HG03064 (cell line): ENCODE results near the gene PARP9.
"Not testable (repeated sequence)": the region's sequence is repeated elsewhere in the genome, so short reads cannot be mapped to it uniquely, and the experiment has no call there.

Experiments used
- ATAC-seq: cut with Tn5 transposase; IDR thresholded peaks from one replicate; pipeline ENCODE4 v1.9.1; 2021; ENCODE audit warnings: low read depth; ENCODE audit not compliant: unreplicated experiment

Gene PARP9

GRCh38 chr3:122523317-122523716 is 40.8 kb downstream of the PARP9 start:
- no peak for ATAC-seq

DNA sequence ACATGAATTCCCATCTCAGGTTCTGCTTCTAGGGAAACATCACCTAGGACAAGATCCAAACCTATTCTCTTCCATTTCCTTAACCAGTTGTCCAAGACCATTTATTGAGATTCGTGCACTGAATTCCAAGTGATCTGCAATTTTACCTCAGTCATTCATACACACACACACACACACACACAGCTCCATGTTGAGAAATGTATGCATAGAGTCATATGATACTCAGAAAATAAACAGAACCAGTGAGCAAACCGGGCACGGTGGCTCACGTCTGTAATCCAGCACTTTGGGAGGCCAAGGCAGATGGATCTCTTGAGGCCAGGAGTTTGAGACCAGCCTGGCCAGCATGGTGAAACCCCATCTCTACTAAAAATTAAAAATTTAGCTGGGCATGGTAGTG is 43.2 kb downstream of the PARP9 start:
- ATAC-seq: no peak

- no peak for ATAC-seq
Observed at GRCh38 chr3:122519693-122520092, 44.4 kb downstream of the PARP9 start.

DNA sequence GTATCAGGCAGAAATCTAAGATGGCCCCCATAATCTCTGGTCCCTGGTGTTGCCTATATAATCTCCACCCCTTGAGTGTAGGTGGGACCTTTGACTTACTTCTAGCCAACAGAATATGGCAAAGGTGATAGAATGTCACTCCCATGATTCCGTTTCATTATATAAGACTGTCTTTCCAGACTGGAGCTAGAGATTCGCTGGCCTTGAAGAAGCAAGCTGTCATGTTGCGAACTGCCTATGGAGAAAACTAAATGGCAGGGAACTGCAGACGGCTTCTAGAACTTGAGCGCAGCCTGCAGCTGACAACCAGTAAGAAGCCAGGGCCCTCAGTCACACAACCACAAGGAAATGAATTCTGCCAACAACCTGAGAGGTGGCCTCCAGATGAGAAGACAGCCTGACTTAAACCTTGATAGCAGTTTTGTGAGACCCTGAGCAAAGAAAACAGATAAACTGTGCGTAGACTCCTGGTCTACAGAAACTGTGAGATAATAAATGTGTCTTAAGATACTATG is 47.2 kb downstream of the PARP9 start:
- ATAC-seq: no peak

DNA sequence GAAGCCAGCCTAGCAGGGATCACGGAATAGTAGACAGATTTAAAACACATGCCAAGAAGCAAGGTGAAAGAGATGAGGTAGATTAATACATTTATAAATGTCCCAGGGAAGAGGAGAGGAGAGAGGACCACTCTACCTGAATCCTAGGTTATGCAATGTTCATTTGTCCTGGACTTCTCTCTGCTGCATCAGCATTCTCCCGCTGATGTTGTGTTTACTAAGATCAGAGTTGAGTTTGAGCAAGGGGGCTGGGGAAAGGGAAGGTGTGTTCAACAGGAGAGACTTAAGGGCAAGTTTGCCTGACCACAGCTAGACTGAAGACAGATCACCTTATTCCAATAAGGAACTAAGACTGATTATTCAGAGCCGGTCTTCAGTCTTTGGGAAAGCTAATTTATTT is 48.2 kb downstream of the PARP9 start:
- ATAC-seq: no peak

DNA sequence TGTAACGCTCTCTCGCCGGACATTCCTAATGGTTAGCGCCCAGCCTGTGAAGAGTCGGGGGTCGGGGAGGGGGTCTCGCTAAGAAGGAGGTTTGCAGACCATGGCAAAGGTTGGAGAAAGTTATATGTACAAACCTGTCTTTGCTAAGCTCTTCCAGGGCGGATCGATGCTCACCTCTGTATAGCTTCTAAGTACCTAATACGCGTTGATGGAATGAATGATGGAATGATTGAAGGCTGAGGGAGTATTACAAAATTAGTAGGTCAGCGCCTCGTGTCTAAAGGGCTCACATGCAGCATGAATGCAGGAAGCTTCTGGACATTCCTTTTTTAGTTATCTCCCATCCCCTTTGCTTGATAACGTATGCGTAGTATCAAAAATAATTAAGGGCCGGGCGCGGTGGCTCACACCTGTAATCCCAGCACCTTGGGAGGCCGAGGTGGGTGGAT is 49.1 kb downstream of the PARP9 start:
- no peak for ATAC-seq

DNA sequence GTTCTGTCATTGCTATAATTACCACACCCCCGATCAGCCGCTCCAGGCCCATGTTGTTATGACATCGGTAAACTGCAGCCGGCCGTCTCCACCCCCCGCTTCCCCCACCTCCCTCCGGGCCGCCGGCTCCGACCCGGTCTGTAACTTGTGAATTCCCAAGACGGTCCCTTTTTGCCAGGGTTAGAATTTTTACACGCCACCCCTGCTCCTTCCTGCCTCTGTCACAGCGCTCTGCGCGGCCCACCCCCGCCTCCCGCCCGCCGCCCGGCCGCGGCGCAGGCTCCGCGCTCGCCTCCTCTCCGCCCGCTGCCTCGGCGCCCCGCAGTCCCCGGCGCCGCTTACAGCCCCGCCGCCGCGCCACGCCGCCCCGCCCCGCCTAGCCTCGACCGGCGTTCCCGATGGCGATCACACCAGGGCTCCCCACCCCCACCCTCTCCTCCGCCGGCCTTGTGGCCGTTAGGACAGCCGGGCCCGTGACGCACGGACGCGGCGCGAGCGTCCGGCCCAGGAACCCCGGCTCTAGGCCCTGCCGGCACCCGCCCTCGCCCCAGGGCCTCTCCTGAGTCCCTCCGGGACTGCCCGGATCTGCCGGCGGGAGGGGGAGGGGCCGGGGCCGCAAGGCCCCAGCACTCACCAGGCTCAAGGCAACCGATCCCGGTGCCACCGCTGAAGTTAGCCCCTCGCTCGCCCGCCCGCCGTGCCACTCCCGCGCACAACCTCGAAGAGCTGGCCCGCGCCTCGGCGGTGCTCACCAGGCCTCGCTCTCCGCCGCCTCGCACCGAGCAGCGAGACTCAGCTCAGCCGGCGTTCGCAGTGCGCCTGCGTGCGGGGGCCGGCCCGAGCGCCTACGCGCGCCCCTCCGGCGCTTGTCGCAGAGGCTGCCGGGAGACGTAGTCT is 49.7 kb downstream of the PARP9 start, which contains the start of gene KPNA1:
KPNA1 (minus strand) TSS at position 817 of the 897 bp plus-strand sequence. CDS start 18,374 bp downstream, outside the sequence.
- ATAC-seq: peak; percentile 83

DNA sequence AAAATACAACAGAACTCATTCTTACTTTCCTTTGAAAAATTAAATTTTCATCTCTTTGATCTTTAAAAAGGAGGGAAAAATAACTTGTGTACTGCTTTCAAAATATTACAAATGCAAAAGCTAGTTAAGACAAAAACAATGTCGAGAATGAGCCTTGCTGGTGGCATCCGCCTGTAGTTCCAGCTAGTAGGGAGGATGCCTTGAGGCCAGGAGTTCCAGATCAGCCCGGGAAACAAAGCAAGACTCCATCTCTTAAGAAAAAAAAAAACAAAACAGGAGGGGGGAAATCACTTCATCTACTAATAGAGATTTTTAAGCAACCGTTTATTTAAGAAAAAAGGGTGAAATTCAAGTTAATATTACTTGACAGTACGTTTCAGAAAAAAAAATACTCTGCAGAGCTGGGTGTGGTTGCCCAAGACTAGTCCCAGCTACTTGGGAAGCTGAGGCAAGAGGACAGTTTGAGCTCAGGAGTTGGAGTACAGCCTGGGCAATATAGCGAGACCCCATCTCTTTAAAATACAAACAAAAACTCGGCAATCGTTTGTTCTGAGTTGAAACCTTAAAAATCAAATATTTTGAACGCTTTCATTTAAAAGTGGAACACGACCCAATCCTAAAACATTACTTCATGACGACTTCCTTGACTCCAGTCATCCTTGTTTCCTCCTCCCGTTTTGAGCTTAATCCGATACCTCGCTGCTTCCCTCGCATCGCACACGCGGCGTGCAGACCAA is 50.5 kb downstream of the PARP9 start:
- no peak for ATAC-seq

GRCh38 chr3:122512284-122512683 is 51.8 kb downstream of the PARP9 start:
- no peak for ATAC-seq

DNA sequence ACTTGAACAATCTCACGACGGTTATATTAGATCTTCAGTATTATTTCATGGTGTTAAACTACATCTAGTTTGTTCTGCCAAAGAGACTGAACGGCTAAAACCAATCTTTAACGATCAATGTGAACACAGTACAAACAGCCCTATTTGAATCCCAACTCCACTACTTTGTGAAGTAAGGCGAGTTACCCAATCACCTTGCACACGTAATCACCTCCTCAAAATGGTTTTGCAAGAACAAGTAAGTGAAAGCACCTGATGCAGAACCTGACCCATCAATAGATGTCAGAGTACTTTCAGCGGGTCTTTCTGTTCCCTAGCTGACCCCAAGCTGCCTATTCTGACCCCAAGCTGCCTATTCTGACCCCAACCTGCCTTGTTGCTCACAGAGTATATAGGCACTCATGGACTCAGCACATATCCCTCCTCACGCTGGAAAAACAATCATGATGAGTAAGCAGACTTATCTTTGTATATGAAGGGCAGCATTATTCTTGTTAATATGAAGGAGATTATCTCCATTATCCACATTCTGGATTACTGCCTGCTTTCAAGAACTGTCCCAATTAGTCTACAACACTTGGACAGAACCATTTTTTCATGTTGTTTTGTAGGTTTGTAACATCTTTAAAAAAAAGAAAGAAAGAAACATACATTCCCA is 53.1 kb downstream of the PARP9 start:
- no peak for ATAC-seq

- not testable (repeated sequence) for ATAC-seq
Observed at GRCh38 chr3:122508944-122509343, 55.2 kb downstream of the PARP9 start.

DNA sequence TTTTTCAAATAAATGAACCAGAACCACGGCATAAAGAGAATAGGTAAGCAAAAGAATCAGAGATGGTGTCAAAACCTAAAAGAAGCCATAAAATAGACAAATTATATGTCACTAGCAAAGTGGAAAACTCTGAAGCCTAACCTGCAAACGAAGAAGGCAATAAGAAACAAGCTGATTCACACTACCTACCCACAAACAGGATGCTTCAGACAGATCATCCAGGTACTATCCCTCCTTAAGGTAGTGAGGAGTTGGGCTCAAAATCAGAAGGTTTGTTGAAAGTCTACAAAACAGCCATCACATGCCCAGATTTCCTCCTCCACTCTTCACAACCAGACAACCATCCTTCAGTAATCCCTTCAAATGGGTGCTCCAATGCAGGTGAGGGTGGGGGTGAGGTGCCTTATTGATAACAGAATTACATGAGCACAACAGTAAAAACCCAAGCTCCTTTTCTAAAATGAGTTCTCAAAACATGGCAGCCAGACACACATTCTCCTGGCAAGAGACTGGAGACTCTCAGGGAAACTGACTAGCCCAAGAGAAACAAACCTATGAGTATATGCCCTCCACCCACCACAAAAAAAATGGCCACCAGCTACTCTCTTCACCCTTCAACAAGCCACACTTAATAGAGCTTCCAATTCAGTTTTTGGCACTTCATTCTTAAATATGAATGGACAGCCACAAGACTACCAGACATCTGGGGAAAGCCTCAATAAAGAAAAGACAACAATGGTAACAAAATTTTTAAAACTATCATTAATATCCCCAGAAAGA is 55.8 kb downstream of the PARP9 start:
- no peak for ATAC-seq

DNA sequence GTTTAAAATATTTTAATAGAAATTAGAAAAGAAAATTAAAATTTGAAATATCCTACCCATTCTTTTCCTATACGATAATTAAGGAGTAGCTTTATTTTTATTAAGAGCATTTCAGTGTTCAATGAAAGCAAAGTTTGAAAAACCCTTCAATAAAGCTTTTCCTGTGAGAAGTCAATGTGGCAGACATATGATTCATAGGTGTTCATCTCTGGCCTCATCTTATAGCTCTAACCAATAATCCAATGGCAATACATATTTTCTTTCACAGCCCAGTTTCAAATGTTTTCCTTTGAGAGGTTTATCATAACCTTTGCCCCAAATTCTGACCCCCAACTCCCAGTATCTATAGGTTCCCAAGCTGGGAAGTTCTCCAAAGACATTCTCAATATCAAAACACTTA is 57.6 kb downstream of the PARP9 start:
- no peak for ATAC-seq

DNA sequence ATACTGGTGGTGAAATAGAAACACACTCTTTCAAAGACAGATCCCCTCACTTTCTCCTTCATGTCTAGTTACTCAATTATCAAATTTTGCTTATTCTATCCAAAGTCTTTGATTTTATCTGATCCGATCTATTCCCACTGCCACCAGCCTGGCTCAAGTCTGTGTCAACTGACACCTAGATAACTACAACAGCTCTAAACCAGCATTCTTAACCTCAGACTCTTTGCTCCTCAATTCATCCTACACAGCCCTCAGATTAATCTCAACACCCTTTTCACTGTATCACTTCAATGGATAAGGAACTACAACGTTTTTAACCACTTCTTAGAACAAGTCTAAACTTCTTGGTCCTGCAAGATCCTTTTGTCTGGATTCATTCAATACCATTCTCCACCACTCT is 58.4 kb downstream of the PARP9 start:
- ATAC-seq: no peak

DNA sequence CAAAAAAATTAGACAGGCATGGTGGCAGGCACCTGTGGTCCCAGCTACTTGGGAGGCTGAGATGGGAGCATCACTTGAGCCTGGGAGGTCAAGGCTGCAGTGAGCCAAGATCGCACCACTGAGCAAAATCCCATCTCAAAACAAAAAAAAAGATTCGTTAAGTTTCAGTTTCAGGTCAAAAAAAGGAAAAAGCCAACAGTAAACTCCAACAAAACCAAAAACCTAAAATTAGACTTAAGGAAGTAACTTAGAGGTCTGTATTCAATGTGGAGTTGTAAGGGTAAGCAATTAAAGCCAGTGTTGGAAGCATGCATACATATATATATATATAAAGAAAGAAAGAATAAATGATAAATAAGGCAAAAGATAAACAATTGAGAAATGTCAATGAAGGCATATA is 61.2 kb downstream of the PARP9 start:
- ATAC-seq: no peak

DNA sequence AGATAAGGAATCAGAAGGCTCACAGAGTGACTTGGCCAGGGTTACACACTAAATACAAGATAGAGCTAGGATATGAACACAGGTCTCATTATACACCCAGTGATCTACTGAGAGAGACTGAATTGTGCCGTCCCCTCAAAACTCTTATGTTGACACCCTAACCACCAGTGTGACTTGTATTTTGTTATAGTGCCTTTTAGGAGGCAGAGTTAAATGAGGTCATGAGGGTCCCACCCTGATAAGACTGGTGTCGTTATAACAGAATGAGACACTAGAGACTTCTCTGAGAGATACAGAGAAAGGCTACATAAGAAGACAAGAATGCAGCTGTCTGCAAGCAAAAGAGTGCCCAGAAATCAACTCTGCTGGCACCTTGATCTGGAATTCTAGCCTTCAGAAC is 62.0 kb downstream of the PARP9 start:
- no peak for ATAC-seq

- ATAC-seq: not testable (repeated sequence)
Observed at GRCh38 chr3:122500964-122501363, 63.1 kb downstream of the PARP9 start.

DNA sequence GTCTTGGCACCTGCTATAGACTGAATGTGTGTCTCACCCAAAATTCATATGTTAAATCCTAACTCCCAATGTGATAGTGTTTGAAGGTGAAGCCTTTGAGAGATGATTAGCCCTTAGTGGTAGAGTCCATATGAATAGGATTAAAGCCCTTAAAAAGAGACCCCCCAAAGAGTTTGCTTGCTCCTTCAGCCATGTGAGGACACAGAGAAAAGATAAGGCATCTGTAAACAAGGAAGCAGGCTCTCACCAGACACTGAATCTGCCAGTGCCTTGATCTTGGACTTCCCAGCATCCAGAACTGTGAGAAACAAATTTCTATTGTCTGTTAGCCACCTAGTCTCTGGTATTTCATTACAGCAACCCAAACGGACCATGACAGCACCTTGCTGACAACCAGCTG is 65.9 kb downstream of the PARP9 start:
- no peak for ATAC-seq

GRCh38 chr3:122497425-122497824 is 66.7 kb downstream of the PARP9 start:
- peak; percentile 89 for ATAC-seq

GRCh38 chr3:122496508-122496907 is 67.6 kb downstream of the PARP9 start:
- no peak for ATAC-seq
